Choroid plexus epithelial cell (primary cell): Measurements from ENCODE around the gene PNKD.

ENCODE experiments used
- DNase-seq: peaks from one replicate; pipeline ENCODE4 v3.0.0-alpha.2; 2010; ENCODE audit warnings: low read depth
- H3K4me3 ChIP-seq: 2 replicates; pipeline ENCODE4 v1.5.1; 2011; ENCODE audit warnings: low read depth, mild to moderate bottlenecking, control low read depth, low read length, moderate library complexity
- CTCF ChIP-seq: conservative IDR thresholded peaks from 2 replicates; pipeline ENCODE4 v1.5.1; 2011; ENCODE audit warnings: low read depth, mild to moderate bottlenecking, control low read depth, inconsistent platforms, low read length, moderate library complexity

Gene PNKD

GRCh38 chr2:218332920-218333645 is 62.8 kb downstream of the PNKD start:
- no peak overlapping the region for H3K4me3 ChIP-seq
- no peak for TF ChIP-seq CTCF
- DNase-seq = no peak

- no peak for TF ChIP-seq CTCF
- DNase-seq = no peak
- H3K4me3 ChIP-seq = no peak overlapping the region
Observed at GRCh38 chr2:218334531-218334930, 64.2 kb downstream of the PNKD start.

- no peak overlapping the region for H3K4me3 ChIP-seq
- no peak for TF ChIP-seq CTCF
- DNase-seq = no peak
Observed at GRCh38 chr2:218340656-218341055, 70.3 kb downstream of the PNKD start.

DNA sequence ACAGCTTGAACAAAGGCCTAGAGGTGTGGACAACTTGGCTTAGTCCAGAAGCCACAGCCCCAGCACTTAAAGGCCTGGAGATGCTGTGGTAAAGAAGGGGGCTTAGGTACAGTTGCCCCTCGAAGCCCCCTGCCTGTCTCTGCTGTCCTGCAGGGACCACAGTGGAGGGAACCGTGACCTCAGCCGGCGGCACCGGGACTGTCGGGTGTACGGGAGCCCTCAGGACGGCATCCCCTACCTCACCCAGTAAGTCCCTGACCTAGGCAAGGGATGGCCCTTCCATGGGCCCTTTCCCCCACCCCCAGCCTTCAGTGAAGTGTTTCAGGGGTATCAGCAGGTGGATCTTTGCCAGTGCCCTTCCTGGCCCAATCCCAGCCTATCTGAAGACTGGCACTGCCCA is 71.1 kb downstream of the PNKD start:
- no peak overlapping the region for H3K4me3 ChIP-seq
- no peak for DNase-seq
- no peak for TF ChIP-seq CTCF

- no peak for TF ChIP-seq CTCF
- no peak for DNase-seq
- no peak overlapping the region for H3K4me3 ChIP-seq
Observed at GRCh38 chr2:218342837-218343236, 72.5 kb downstream of the PNKD start.

DNA sequence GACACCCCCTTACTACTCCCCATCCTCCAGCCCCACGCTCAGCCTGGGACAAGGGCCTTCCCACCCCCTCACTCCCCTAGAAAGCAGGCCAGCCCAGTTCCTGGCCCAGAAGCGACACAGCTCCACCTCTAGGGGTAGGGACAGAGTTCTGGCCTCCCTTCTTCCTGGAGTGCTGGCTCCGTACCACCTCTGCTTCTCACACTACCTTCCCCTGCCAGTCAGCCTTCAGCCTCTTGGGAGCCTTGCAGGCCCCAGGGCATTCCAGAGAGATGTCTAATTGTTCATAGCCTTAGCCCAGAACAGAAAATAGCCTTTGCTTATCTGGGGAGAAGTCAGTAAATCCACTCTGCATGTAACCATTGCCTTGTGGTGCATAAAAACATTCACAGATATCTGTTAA is 73.3 kb downstream of the PNKD start:
- no peak overlapping the region for H3K4me3 ChIP-seq
- TF ChIP-seq CTCF = no peak
- peak; percentile 78 for DNase-seq

- TF ChIP-seq CTCF = no peak
- DNase-seq = no peak
- no peak overlapping the region for H3K4me3 ChIP-seq
Observed at GRCh38 chr2:218344090-218344754, 73.9 kb downstream of the PNKD start.
